ENCODE measurements around the gene NSL1. TPM values are rescaled to one million over a fixed set of nuclear protein-coding genes. Genes with fewer than 3 reads are reported as not detected.
"Not testable (repeated sequence)": the region's sequence is repeated elsewhere in the genome, so short reads cannot be mapped to it uniquely, and the experiment has no call there.

Gene NSL1
- total and polyA plus RNA-seq, 3 donors from 2014 or later = 29.3 to 52.7 (median 50.0) TPM

DNA sequence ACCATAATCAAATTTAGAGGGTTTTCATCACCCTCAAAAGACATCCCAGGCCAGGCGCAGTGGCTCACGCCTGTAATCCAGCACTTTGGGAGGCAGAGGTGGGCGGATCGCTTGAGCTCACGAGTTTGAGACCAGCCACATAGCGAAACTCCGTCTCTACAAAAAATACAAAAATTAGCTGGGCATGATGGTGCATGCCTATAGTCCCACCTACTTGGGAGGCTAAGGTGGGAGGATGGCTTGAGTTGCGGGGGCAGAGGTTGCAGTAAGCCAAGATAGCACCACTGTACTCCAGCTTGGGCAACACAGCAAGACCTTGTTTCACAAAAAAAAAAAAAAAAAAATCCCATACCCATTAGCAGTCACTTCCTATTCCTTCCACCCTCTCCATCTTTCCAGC lies 58.5 kb downstream of the NSL1 start:
- no peaks in the 10 kb centered on the region for H3K4me1 ChIP-seq
- no peaks in the 10 kb centered on the region for H3K27me3 ChIP-seq
- H3K27ac ChIP-seq = no peak overlapping the region
- no peak overlapping the region for H3K4me3 ChIP-seq
- 90 to 95% methylated on average over 8 of the region's 8 CpGs for WGBS, 2 donors
- no peak for DNase-seq
- no peaks in the 10 kb centered on the region for H3K9me3 ChIP-seq
- TF ChIP-seq, protein P1, sequence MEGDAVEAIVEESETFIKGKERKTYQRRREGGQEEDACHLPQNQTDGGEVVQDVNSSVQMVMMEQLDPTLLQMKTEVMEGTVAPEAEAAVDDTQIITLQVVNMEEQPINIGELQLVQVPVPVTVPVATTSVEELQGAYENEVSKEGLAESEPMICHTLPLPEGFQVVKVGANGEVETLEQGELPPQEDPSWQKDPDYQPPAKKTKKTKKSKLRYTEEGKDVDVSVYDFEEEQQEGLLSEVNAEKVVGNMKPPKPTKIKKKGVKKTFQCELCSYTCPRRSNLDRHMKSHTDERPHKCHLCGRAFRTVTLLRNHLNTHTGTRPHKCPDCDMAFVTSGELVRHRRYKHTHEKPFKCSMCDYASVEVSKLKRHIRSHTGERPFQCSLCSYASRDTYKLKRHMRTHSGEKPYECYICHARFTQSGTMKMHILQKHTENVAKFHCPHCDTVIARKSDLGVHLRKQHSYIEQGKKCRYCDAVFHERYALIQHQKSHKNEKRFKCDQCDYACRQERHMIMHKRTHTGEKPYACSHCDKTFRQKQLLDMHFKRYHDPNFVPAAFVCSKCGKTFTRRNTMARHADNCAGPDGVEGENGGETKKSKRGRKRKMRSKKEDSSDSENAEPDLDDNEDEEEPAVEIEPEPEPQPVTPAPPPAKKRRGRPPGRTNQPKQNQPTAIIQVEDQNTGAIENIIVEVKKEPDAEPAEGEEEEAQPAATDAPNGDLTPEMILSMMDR (IDR thresholded peaks at IDR 0.05) = no peak
- TF ChIP-seq POLR2A (IDR thresholded peaks at IDR 0.05) = no peak
- no peaks in the 10 kb centered on the region for H3K36me3 ChIP-seq (ENCODE audit: low read depth, missing control alignments)
- intact Hi-C loops (cut with DNase I; ENCODE audit: low total_unique reads) = no loop called here

DNA sequence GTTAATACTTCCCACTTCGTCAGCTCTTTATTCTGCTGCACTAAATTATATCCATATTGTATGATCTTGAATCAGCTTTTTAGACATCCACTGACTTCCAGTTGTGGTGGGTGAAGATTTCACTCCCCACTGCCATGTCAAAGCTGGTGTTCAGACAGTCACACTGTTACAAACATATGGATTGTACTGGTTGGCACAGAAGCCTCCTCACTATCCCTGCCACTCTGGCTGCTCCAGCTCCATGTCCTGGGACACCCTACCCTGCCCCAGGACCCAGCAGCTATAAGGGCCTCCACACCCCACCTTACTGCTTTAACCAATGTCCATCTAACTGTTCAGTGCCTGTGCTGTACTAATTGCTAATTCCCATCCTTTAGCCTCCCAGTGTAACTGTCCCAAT lies 59.9 kb downstream of the NSL1 start:
- TF ChIP-seq POLR2A (IDR thresholded peaks at IDR 0.05) = no peak
- TF ChIP-seq, protein P1 (IDR thresholded peaks at IDR 0.05) = no peak
- H3K36me3 ChIP-seq (ENCODE audit: low read depth, missing control alignments) = no peaks in the 10 kb centered on the region

DNA sequence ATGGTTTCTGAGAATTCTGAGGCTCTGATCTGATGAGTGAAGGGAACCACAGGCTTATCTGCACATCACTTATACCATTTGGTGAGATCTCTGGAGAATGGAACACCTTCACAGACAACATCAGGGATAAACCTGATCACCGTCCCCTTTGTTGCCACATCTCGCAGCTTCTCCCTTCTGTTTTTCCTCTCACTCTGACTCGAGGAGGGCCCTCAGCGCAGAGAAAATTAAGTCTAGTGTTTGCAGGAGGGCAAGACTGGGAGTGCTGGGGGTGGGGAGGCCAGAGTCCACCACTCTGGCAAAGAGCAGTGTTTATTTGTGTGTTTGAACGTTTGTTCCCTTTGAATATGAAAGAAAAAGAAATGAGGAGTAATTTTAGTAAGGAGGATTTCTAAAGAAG lies 63.0 kb downstream of the NSL1 start:
- no peaks in the 10 kb centered on the region for H3K36me3 ChIP-seq (ENCODE audit: low read depth, missing control alignments)
- no peak overlapping the region for H3K4me3 ChIP-seq
- TF ChIP-seq POLR2A (IDR thresholded peaks at IDR 0.05) = no peak
- TF ChIP-seq, protein P1 (IDR thresholded peaks at IDR 0.05) = no peak
- H3K4me1 ChIP-seq = no peaks in the 10 kb centered on the region
- no peak overlapping the region for H3K27ac ChIP-seq
- intact Hi-C loops (cut with DNase I; ENCODE audit: low total_unique reads) = no loop called here
- DNase-seq = no peak
- H3K9me3 ChIP-seq = no peaks in the 10 kb centered on the region
- WGBS, 2 donors = 76 to 85% methylated on average over 5 of the region's 5 CpGs
- H3K27me3 ChIP-seq = no peaks in the 10 kb centered on the region

More for the DNA sequence above, 59.9 kb downstream of the NSL1 start:
- no peaks in the 10 kb centered on the region for H3K9me3 ChIP-seq
- intact Hi-C loops (cut with DNase I; ENCODE audit: low total_unique reads) = no loop called here
- H3K4me3 ChIP-seq = no peak overlapping the region
- H3K27me3 ChIP-seq = no peaks in the 10 kb centered on the region
- 88 to 94% methylated on average over 1 of the region's 1 CpG for WGBS, 2 donors
- no peak for DNase-seq
- no peak overlapping the region for H3K27ac ChIP-seq
- H3K4me1 ChIP-seq = no peaks in the 10 kb centered on the region

DNA sequence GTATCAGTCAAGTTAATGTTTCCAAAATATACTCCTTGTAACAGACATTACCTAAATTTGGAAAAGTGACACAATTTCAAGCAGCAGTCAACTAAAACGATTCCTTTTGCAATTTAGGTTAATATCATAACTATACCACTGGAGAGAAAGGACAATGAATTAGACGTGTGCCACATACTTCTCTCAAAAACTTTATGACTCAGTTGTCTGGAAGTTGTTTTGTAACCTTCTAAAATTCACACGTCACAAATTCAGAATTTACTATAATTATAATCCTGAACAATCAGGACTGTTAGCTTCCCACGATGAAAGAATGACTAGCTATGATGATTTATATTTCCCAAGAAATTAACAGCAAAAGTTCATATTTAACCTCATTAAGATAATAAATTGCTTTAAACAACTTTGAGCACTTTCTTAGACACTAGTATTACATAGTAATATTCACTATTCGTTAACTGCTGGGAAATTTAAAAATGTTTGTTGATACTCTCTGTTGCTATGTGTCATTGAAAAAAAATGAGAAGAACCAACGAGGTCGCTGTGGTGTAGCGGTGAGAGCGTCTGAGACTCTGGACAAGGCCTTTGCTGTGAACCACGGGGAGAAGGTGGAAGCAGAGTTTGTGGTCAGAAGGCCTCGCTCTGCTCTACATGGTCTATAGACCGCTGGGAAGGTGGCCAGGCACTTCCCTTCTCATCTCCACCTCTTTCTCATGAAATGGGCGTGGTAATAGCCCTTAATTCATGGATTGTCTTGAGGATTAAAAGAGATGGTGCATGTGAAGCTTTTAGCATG lies 64.0 kb downstream of the NSL1 start:
- intact Hi-C loops (cut with DNase I; ENCODE audit: low total_unique reads) = no loop called here
- Histone ChIP-seq H3K4me3 (no peak overlapping the region), H3K27me3 (no peaks in the 10 kb centered on the region), H3K9me3 (no peaks in the 10 kb centered on the region), H3K27ac (no peak overlapping the region), H3K4me1 (no peaks in the 10 kb centered on the region), H3K36me3 (ENCODE audit: low read depth, missing control alignments) (no peaks in the 10 kb centered on the region)
- TF ChIP-seq POLR2A (IDR thresholded peaks at IDR 0.05) = no peak
- TF ChIP-seq, protein P1 (IDR thresholded peaks at IDR 0.05) = no peak
- DNase-seq = no peak
- 86% methylated on average over 13 of the region's 13 CpGs for WGBS, 2 donors

DNA sequence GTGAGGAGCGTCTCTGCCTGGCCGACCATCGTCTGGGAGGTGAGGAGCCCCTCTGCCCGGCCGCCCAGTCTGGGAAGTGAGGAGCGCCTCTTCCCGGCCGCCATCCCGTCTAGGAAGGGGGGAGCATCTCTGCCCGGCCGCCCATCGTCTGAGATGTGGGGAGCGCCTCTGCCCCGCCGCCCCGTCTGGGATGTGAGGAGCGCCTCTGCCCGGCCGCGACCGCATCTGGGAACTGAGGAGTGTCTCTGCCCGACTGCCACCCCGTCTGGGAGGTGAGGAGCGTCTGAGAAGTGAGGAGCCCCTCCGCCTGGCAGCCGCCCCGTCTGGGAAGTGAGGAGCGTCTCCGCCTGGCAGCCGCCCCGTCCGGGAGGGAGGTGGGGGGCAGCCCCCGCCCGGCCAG lies 66.9 kb downstream of the NSL1 start:
- H3K4me1 ChIP-seq; H3K27me3 ChIP-seq; intact Hi-C loops (cut with DNase I; ENCODE audit: low total_unique reads); H3K27ac ChIP-seq; H3K9me3 ChIP-seq; DNase-seq; H3K36me3 ChIP-seq (ENCODE audit: low read depth, missing control alignments): not testable (repeated sequence)
- 86% methylated on average over 13 of the region's 34 CpGs; no CpG with 5 or more reads in 1 of the 2 donors for WGBS, 2 donors
- peak overlapping the region in 1 of 2 donors; percentile 30 for H3K4me3 ChIP-seq

Measured in testis (tissue), 3 donors.